Activated B cell treated with CpG ODN at 0.5 μM for 24 hours (primary cell): ENCODE data around the gene RICTOR. TPM values are rescaled to one million over a fixed set of nuclear protein-coding genes. Genes with fewer than 3 reads are reported as not detected.

Experiments
- ATAC-seq: fragments of 200-7000 bp; cut with Tn5 transposase; one replicate; pipeline ENCODE4 v1.10.0; 2021; ENCODE audit warnings: low read depth, mild to moderate bottlenecking, moderate library complexity
- CTCF ChIA-PET: fragments of 350-600 bp; sonication (Branson Sonifier 250); formaldehyde crosslinking; loops from one replicate; lab custom pipeline; 2021; ENCODE audit warnings: antibody characterized with exemption; lab: Charles Lee
- POLR2A ChIA-PET: fragments of 350-600 bp; sonication (Branson Sonifier 250); formaldehyde crosslinking; loops from one replicate; lab custom pipeline; 2021; ENCODE audit warnings: antibody characterized with exemption; lab: Charles Lee
- DNase-seq: peaks from one replicate; pipeline ENCODE4 v3.0.0; 2022
- H3K27ac Mint-ChIP-seq: one replicate; pipeline ENCODE4 v1.8.0; 2020; ENCODE audit warnings: mixed read lengths
- H3K27me3 Mint-ChIP-seq: one replicate; pipeline ENCODE4 v1.8.0; 2021; ENCODE audit warnings: mixed read lengths
- H3K36me3 Mint-ChIP-seq: one replicate; pipeline ENCODE4 v1.8.0; 2021; ENCODE audit warnings: low read depth, mixed read lengths
- H3K4me1 Mint-ChIP-seq: one replicate; pipeline ENCODE4 v1.8.0; 2021; ENCODE audit warnings: mixed read lengths
- H3K4me3 Mint-ChIP-seq: one replicate; pipeline ENCODE4 v1.8.0; 2020; ENCODE audit warnings: mild to moderate bottlenecking, mixed read lengths
- H3K9me3 Mint-ChIP-seq: one replicate; pipeline ENCODE4 v1.8.0; 2020; ENCODE audit warnings: mixed read lengths
- CTCF ChIP-seq: fragments of 200-600 bp; IDR thresholded peaks from one replicate; pipeline ENCODE4 v1.8.0; 2022; ENCODE audit warnings: antibody characterized with exemption, mild to moderate bottlenecking
- intact Hi-C: fragments of 100-400 bp; cut with micrococcal nuclease; formaldehyde crosslinking; loops from one replicate; pipeline ENCODE4 v1.15.1; 2024
- total RNA-seq: library from RNA; stranded (reverse); gene quantifications from 2 replicates; pipeline ENCODE4 v1.2.3, GENCODE V29; 2022

The RICTOR gene
- total RNA-seq, 1 donor from 2014 or later = 51.8 TPM

GRCh38 chr5:39099831-39100230 lies 25.6 kb upstream of the RICTOR start:
- Mint-ChIP-seq H3K4me3 (no peak overlapping the region), H3K9me3 (no peaks in the 10 kb centered on the region), H3K4me1 (no peaks in the 10 kb centered on the region), H3K27me3 (no peaks in the 10 kb centered on the region), H3K27ac (no peak overlapping the region), H3K36me3 (no peaks in the 10 kb centered on the region)
- TF ChIP-seq CTCF = no peak
- CTCF ChIA-PET = no interaction called here
- ATAC-seq (no peak), DNase-seq (no peak)
- POLR2A ChIA-PET = no interaction called here
- intact Hi-C loops = no loop called here

GRCh38 chr5:39093352-39093751 lies 19.2 kb upstream of the RICTOR start:
- no peak overlapping the region for H3K27ac Mint-ChIP-seq
- no peaks in the 10 kb centered on the region for H3K36me3 Mint-ChIP-seq
- intact Hi-C loops = no loop called here
- peaks cover 7% of the 10 kb centered on the region for H3K9me3 Mint-ChIP-seq
- no peak for TF ChIP-seq CTCF
- H3K27me3 Mint-ChIP-seq = peaks cover 10% of the 10 kb centered on the region
- ATAC-seq = no peak
- H3K4me1 Mint-ChIP-seq = no peaks in the 10 kb centered on the region
- ChIA-PET POLR2A (no interaction called here), CTCF (no interaction called here)
- DNase-seq = no peak
- H3K4me3 Mint-ChIP-seq = no peak overlapping the region

- no peak overlapping the region for H3K4me3 Mint-ChIP-seq
- H3K36me3 Mint-ChIP-seq = no peaks in the 10 kb centered on the region
- ChIA-PET CTCF (no interaction called here), POLR2A (no interaction called here)
- peaks cover 11% of the 10 kb centered on the region for H3K27me3 Mint-ChIP-seq
- ATAC-seq (no peak), DNase-seq (no peak)
- TF ChIP-seq CTCF = no peak
- intact Hi-C loops = no loop called here
- H3K27ac Mint-ChIP-seq = no peak overlapping the region
- peaks cover 7% of the 10 kb centered on the region for H3K9me3 Mint-ChIP-seq
- H3K4me1 Mint-ChIP-seq = no peaks in the 10 kb centered on the region
These were observed 18.6 kb upstream of the RICTOR start for GRCh38 chr5:39092581-39093351.

- intact Hi-C loops = no loop called here
- POLR2A ChIA-PET = no interaction called here
- ATAC-seq (no peak), DNase-seq (no peak)
- no peak for TF ChIP-seq CTCF
- Mint-ChIP-seq H3K27ac (no peak overlapping the region), H3K27me3 (peaks cover 11% of the 10 kb centered on the region), H3K36me3 (no peaks in the 10 kb centered on the region), H3K4me3 (no peak overlapping the region), H3K4me1 (no peaks in the 10 kb centered on the region), H3K9me3 (peaks cover 7% of the 10 kb centered on the region)
- CTCF ChIA-PET = no interaction called here
These were observed 17.9 kb upstream of the RICTOR start for GRCh38 chr5:39091940-39092580.

GRCh38 chr5:39083968-39084367 lies 9.8 kb upstream of the RICTOR start:
- no peak overlapping the region for H3K27ac Mint-ChIP-seq
- H3K36me3 Mint-ChIP-seq = peaks cover 2% of the 10 kb centered on the region
- POLR2A ChIA-PET = interaction anchor here (0.5 kb wide), 1 partner anchor 64 kb away, joined by 3 read pairs; no protein-coding TSS in a partner anchor
- H3K4me3 Mint-ChIP-seq = no peak overlapping the region
- ATAC-seq (no peak), DNase-seq (no peak)
- intact Hi-C loops = loop anchor here (5.0 kb wide), 1 partner anchor 252 kb away; no protein-coding TSS in a partner anchor
- H3K4me1 Mint-ChIP-seq = peaks cover 4% of the 10 kb centered on the region
- TF ChIP-seq CTCF = no peak
- peaks cover 3% of the 10 kb centered on the region for H3K9me3 Mint-ChIP-seq
- CTCF ChIA-PET = no interaction called here
- peaks cover 10% of the 10 kb centered on the region for H3K27me3 Mint-ChIP-seq
